Peyer's patch (tissue), 4 donors: Measurements from ENCODE around the gene CFAP53. TPM values are rescaled to one million over a fixed set of nuclear protein-coding genes. Genes with fewer than 3 reads are reported as not detected.

Source experiments
- DNase-seq, 3 donors: peaks; one replicate each; pipeline ENCODE4 v3.0.0-alpha.2; 2017 to 2019
- H3K27ac ChIP-seq, 4 donors: fragments of 200-600 bp; sonication (generic); one replicate each; pipeline ENCODE4 v1.5.1; 2016 to 2019
- H3K27me3 ChIP-seq, 2 donors: fragments of 200-600 bp; sonication (generic); one replicate each; pipeline ENCODE4 v1.5.1; 2019
- H3K36me3 ChIP-seq, 3 donors: fragments of 200-600 bp; sonication (generic); one replicate each; pipeline ENCODE4 v1.5.1; 2016 to 2019
- H3K4me1 ChIP-seq, 4 donors: fragments of 200-600 bp; sonication (generic); one replicate each; pipeline ENCODE4 v1.5.1; 2016 to 2019
- H3K4me3 ChIP-seq, 4 donors: fragments of 200-600 bp; sonication (generic); 1 replicate in 3 of 4; 2 replicates in 1 of 4; pipeline ENCODE4 v1.5.1; 2016 to 2019; ENCODE audit warnings: mild to moderate bottlenecking in 1 of 4
- H3K9me3 ChIP-seq, 4 donors: fragments of 200-600 bp; sonication (generic); one replicate each; pipeline ENCODE4 v1.5.1; 2016 to 2019; ENCODE audit warnings: mild to moderate bottlenecking in 1 of 4
- CTCF ChIP-seq, 6 experiments: fragments of 450-650 bp in 4 of 6; fragments of 200-600 bp in 2 of 6; sonication (generic) in 1 of 6; IDR thresholded peaks; one replicate each; pipeline ENCODE4 v1.5.1; 2017 to 2019; ENCODE audit warnings: antibody characterized with exemption in 6 of 6, mild to moderate bottlenecking in 3 of 6, moderate library complexity in 1 of 6
- POLR2A ChIP-seq, 2 donors: fragments of 450-650 bp; IDR thresholded peaks; one replicate each; pipeline ENCODE4 v1.5.1; 2017; ENCODE audit warnings: antibody characterized with exemption in 2 of 2, mild to moderate bottlenecking in 2 of 2, moderate library complexity in 2 of 2
- total RNA-seq, 4 donors: library from RNA; depleted of rRNA; stranded (reverse); fragments of >200 nt; gene quantifications; one replicate each; pipeline ENCODE4 v1.1.0, GENCODE V29; 2016

Gene CFAP53
- total RNA-seq, 4 donors from 2014 or later = 0.80 TPM; not detected in 3

- H3K9me3 ChIP-seq = no peaks in the 10 kb centered on the region
- no peaks in the 10 kb centered on the region for H3K36me3 ChIP-seq
- peaks cover 0 to 4% of the 10 kb centered on the region in 2 donors for H3K27me3 ChIP-seq
- TF ChIP-seq POLR2A (IDR thresholded peaks at IDR 0.05) = no peak
- no peak for TF ChIP-seq CTCF (IDR thresholded peaks at IDR 0.05)
- DNase-seq = no peak
- no peak overlapping the region for H3K4me3 ChIP-seq
- H3K4me1 ChIP-seq = peaks cover 0 to 6% (median 0%) of the 10 kb centered on the region in 4 donors
- H3K27ac ChIP-seq = peak overlapping the region in 3 of 4 donors; percentile 42 to 63 (median 47)
These were observed 77.6 kb downstream of the CFAP53 start for GRCh38 chr18:50188652-50189051.

GRCh38 chr18:50187659-50188058 lies 78.6 kb downstream of the CFAP53 start:
- Histone ChIP-seq H3K9me3 (no peaks in the 10 kb centered on the region), H3K36me3 (no peaks in the 10 kb centered on the region), H3K4me1 (peaks cover 0 to 6% (median 0%) of the 10 kb centered on the region in 4 donors), H3K27me3 (no peaks in the 10 kb centered on the region), H3K4me3 (no peak overlapping the region), H3K27ac (no peak overlapping the region)
- DNase-seq = no peak
- no peak for TF ChIP-seq CTCF (IDR thresholded peaks at IDR 0.05)
- TF ChIP-seq POLR2A (IDR thresholded peaks at IDR 0.05) = no peak

- H3K9me3 ChIP-seq = no peaks in the 10 kb centered on the region
- no peaks in the 10 kb centered on the region for H3K36me3 ChIP-seq
- peaks cover 0 to 6% (median 0%) of the 10 kb centered on the region in 4 donors for H3K4me1 ChIP-seq
- TF ChIP-seq CTCF (IDR thresholded peaks at IDR 0.05) = no peak
- TF ChIP-seq POLR2A (IDR thresholded peaks at IDR 0.05) = no peak
- no peak overlapping the region for H3K27ac ChIP-seq
- no peaks in the 10 kb centered on the region for H3K27me3 ChIP-seq
- no peak overlapping the region for H3K4me3 ChIP-seq
- DNase-seq = no peak
These were observed 79.9 kb downstream of the CFAP53 start for GRCh38 chr18:50186385-50186784.

- Histone ChIP-seq H3K4me1 (no peaks in the 10 kb centered on the region), H3K27ac (no peak overlapping the region), H3K27me3 (no peaks in the 10 kb centered on the region), H3K9me3 (no peaks in the 10 kb centered on the region), H3K36me3 (no peaks in the 10 kb centered on the region), H3K4me3 (no peak overlapping the region)
- no peak for DNase-seq
- TF ChIP-seq POLR2A (IDR thresholded peaks at IDR 0.05) (no peak), CTCF (IDR thresholded peaks at IDR 0.05) (no peak)
These were observed 82.7 kb downstream of the CFAP53 start for GRCh38 chr18:50183556-50183955.

- H3K27ac ChIP-seq = no peak overlapping the region
These were observed 83.8 kb downstream of the CFAP53 start for GRCh38 chr18:50182511-50182910.

More at GRCh38 chr18:50182511-50182910, 83.8 kb downstream of the CFAP53 start:
- TF ChIP-seq CTCF (IDR thresholded peaks at IDR 0.05) (no peak), POLR2A (IDR thresholded peaks at IDR 0.05) (no peak)
- no peak for DNase-seq
- Histone ChIP-seq H3K36me3 (no peaks in the 10 kb centered on the region), H3K9me3 (no peaks in the 10 kb centered on the region), H3K27me3 (no peaks in the 10 kb centered on the region), H3K4me3 (no peak overlapping the region), H3K4me1 (no peaks in the 10 kb centered on the region)
